HepG2 (cell line): ENCODE data around the gene RPS2. TPM values are rescaled to one million over a fixed set of nuclear protein-coding genes. Genes with fewer than 3 reads are reported as not detected.

Source experiments
- AGO1 ChIP-seq: fragments of 200-400 bp; formaldehyde crosslinking; IDR thresholded peaks from 2 replicates; pipeline ENCODE4 v1.6.1; 2017; ENCODE audit warnings: mild to moderate bottlenecking, low read depth, low read length, moderate library complexity; ENCODE audit not compliant: poor library complexity, severe bottlenecking
- ARNT ChIP-seq: fragments of 450-650 bp; IDR thresholded peaks from 2 replicates; pipeline ENCODE4 v1.6.1; 2017
- CHCHD3 ChIP-seq: sonication (generic); formaldehyde crosslinking; IDR thresholded peaks from 2 replicates; pipeline ENCODE4 v1.8.0; 2022; ENCODE audit warnings: mild to moderate bottlenecking, missing genetic modification reagents, moderate library complexity
- FOXC1 ChIP-seq: sonication (generic); formaldehyde crosslinking; IDR thresholded peaks from 2 replicates; pipeline ENCODE4 v1.8.0; 2022; ENCODE audit warnings: mild to moderate bottlenecking, missing genetic modification reagents, borderline replicate concordance
- GATA4 ChIP-seq: sonication (generic); IDR thresholded peaks from 2 replicates; pipeline ENCODE4 v1.6.1; 2016; ENCODE audit warnings: antibody characterized with exemption, low read depth, borderline replicate concordance
- GPN1 ChIP-seq: sonication (generic); formaldehyde crosslinking; IDR thresholded peaks from 2 replicates; pipeline ENCODE4 v1.5.1; 2020; ENCODE audit warnings: missing genetic modification reagents, borderline replicate concordance
- JARID2 ChIP-seq: sonication (generic); formaldehyde crosslinking; IDR thresholded peaks from 2 replicates; pipeline ENCODE4 v1.8.1; 2023; ENCODE audit warnings: missing genetic modification reagents, inconsistent platforms; ENCODE audit not compliant: insufficient replicate concordance
- MEF2D ChIP-seq: sonication (generic); formaldehyde crosslinking; IDR thresholded peaks from 2 replicates; pipeline ENCODE4 v1.5.1; 2020; ENCODE audit warnings: mild to moderate bottlenecking, missing genetic modification reagents
- NFYB ChIP-seq: sonication (generic); formaldehyde crosslinking; IDR thresholded peaks from 2 replicates; pipeline ENCODE4 v1.4.0; 2020; ENCODE audit warnings: missing genetic modification reagents
- RBAK ChIP-seq: sonication (generic); formaldehyde crosslinking; IDR thresholded peaks from 2 replicates; pipeline ENCODE4 v1.5.1; 2020; ENCODE audit warnings: mild to moderate bottlenecking, missing genetic modification reagents
- REST ChIP-seq, 2 experiments: IDR thresholded peaks; 2 replicates each; pipeline ENCODE4 v1.6.1; 2011 to 2012; ENCODE audit warnings: low read length in 2 of 2, borderline replicate concordance in 1 of 2, low read depth in 1 of 2, mild to moderate bottlenecking in 1 of 2, moderate library complexity in 1 of 2
- REXO4 ChIP-seq: sonication (generic); formaldehyde crosslinking; IDR thresholded peaks from 2 replicates; pipeline ENCODE4 v1.8.0; 2022; ENCODE audit warnings: missing genetic modification reagents, mild to moderate bottlenecking, borderline replicate concordance
- SIN3A ChIP-seq: IDR thresholded peaks from 2 replicates; pipeline ENCODE4 v1.6.1; 2011; ENCODE audit warnings: low read depth, mild to moderate bottlenecking, control low read depth, low read length, borderline replicate concordance
- SMARCE1 ChIP-seq: fragments of 450-650 bp; IDR thresholded peaks from 2 replicates; pipeline ENCODE4 v1.6.1; 2017; ENCODE audit warnings: borderline replicate concordance
- SRF ChIP-seq: IDR thresholded peaks from 2 replicates; pipeline ENCODE4 v1.6.1; 2011; ENCODE audit warnings: mild to moderate bottlenecking, low read depth, low read length, moderate library complexity
- ZFX ChIP-seq: sonication (generic); formaldehyde crosslinking; IDR thresholded peaks from 2 replicates; pipeline ENCODE4 v1.4.0; 2020; ENCODE audit warnings: mild to moderate bottlenecking, low read depth, missing genetic modification reagents, moderate library complexity
- ZFYVE20 ChIP-seq: sonication (generic); formaldehyde crosslinking; IDR thresholded peaks from 2 replicates; pipeline ENCODE4 v1.8.0; 2023; ENCODE audit warnings: low read depth, mild to moderate bottlenecking, moderate library complexity, missing genetic modification reagents, borderline replicate concordance
- ZNF136 ChIP-seq: sonication (generic); formaldehyde crosslinking; IDR thresholded peaks from 2 replicates; pipeline ENCODE4 v1.8.1; 2022; ENCODE audit warnings: low read depth, mild to moderate bottlenecking, moderate library complexity, missing genetic modification reagents
- ZNF382 ChIP-seq: sonication (generic); formaldehyde crosslinking; IDR thresholded peaks from 2 replicates; pipeline ENCODE4 v1.5.0; 2020; ENCODE audit warnings: missing genetic modification reagents, mild to moderate bottlenecking, borderline replicate concordance
- polyA plus RNA-seq, 8 experiments: library from polyadenylated mRNA; depleted of rRNA in 3 of 8; stranded (reverse) in 7 of 8; unstranded in 1 of 8; fragments of >200 nt; fragmentation: Illumina TruSeq in 4 of 8; extraction: Trizol in 4 of 8; gene quantifications; 2 replicates each; pipeline versions ENCODE4 v1.2.1 to v1.2.3, GENCODE V29; 2011 to 2016; ENCODE audit warnings: low read depth in 4 of 8, missing spikeins in 1 of 8, mixed read lengths in 1 of 8; ENCODE audit not compliant: insufficient read depth in 1 of 8
- total RNA-seq, 5 experiments: library from RNA; depleted of rRNA; stranded (reverse); fragments of >200 nt; fragmentation: Illumina TruSeq; extraction: Trizol; gene quantifications; 2 replicates each; pipeline ENCODE4 v1.2.3, GENCODE V29; 2016; ENCODE audit warnings: low read depth in 1 of 5
- TF ChIP-seq, protein P1 (sequence below): sonication (generic); formaldehyde crosslinking; IDR thresholded peaks from 2 replicates; pipeline ENCODE4 v1.8.0; 2022; ENCODE audit warnings: mild to moderate bottlenecking, missing genetic modification reagents; ENCODE audit not compliant: insufficient replicate concordance
- TF ChIP-seq, protein P2 (sequence below): sonication (generic); formaldehyde crosslinking; IDR thresholded peaks from 2 replicates; pipeline ENCODE4 v1.5.1; 2020; ENCODE audit warnings: missing genetic modification reagents, mild to moderate bottlenecking, borderline replicate concordance

Gene RPS2
- total and polyA plus RNA-seq, 2 of the 13 experiments (the other 11 are each of a cell fraction or from before 2014, with no cell fraction given) = 1,908 to 4,514 TPM

- TF ChIP-seq RBAK (CRISPR knock-in tag) (no peak), ZFYVE20 (no peak), JARID2 (CRISPR knock-in tag) (no peak), SIN3A (no peak), AGO1 (peak; percentile 86), REXO4 (CRISPR knock-in tag) (no peak), ZFX (CRISPR knock-in tag) (peak; percentile 47; the same call in 1 of the 2 replicates), ZNF136 (CRISPR knock-in tag) (no peak), GATA4 (no peak), SMARCE1 (no peak), SRF (no peak), GPN1 (CRISPR knock-in tag) (no peak), FOXC1 (no peak), MEF2D (CRISPR knock-in tag) (no peak), REST (IDR thresholded peaks at IDR 0.05; ENCODE audit: borderline replicate concordance in 1 of 2, low read depth in 1 of 2, low read length in 2 of 2) (no peak), ZNF382 (CRISPR knock-in tag) (no peak), NFYB (CRISPR knock-in tag) (no peak), ARNT (no peak), CHCHD3 (CRISPR knock-in tag) (no peak)
- TF ChIP-seq, protein P1, sequence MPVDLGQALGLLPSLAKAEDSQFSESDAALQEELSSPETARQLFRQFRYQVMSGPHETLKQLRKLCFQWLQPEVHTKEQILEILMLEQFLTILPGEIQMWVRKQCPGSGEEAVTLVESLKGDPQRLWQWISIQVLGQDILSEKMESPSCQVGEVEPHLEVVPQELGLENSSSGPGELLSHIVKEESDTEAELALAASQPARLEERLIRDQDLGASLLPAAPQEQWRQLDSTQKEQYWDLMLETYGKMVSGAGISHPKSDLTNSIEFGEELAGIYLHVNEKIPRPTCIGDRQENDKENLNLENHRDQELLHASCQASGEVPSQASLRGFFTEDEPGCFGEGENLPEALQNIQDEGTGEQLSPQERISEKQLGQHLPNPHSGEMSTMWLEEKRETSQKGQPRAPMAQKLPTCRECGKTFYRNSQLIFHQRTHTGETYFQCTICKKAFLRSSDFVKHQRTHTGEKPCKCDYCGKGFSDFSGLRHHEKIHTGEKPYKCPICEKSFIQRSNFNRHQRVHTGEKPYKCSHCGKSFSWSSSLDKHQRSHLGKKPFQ (CRISPR knock-in tag) = no peak
- TF ChIP-seq, protein P2, sequence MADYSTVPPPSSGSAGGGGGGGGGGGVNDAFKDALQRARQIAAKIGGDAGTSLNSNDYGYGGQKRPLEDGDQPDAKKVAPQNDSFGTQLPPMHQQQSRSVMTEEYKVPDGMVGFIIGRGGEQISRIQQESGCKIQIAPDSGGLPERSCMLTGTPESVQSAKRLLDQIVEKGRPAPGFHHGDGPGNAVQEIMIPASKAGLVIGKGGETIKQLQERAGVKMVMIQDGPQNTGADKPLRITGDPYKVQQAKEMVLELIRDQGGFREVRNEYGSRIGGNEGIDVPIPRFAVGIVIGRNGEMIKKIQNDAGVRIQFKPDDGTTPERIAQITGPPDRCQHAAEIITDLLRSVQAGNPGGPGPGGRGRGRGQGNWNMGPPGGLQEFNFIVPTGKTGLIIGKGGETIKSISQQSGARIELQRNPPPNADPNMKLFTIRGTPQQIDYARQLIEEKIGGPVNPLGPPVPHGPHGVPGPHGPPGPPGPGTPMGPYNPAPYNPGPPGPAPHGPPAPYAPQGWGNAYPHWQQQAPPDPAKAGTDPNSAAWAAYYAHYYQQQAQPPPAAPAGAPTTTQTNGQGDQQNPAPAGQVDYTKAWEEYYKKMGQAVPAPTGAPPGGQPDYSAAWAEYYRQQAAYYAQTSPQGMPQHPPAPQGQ (CRISPR knock-in tag) = no peak
Measured at GRCh38 chr16:1933097-1933661, 31.4 kb downstream of the RPS2 start (continued).
